Measurements from ENCODE around the gene TRIM26.
"Not testable (repeated sequence)": the region's sequence is repeated elsewhere in the genome, so short reads cannot be mapped to it uniquely, and the experiment has no call there.

TRIM26 gene

DNA sequence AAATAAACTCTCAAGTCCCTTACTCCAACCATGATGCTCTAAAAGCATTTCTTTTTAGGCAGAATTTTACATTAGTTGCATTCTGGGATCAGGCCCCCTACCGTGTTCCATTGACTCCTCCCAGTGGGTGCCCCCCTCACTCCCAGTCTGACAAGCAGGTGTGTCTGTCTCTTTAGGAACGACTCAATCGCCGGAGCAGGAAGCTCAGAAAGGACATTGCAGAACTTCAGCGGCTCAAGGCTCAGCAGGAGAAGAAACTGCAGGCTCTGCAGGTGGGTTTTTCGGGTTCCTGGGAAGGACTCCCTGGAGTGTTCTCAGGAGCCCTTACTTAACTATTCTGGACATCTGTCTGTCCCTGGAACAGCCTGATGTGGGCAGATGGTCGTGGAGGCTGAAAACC is 67.4 kb downstream of the TRIM26 start:
- H3K27me3 Mint-ChIP-seq: peaks cover 57% of the 10 kb centered on the region
- H3K4me3 Mint-ChIP-seq: no peak overlapping the region
- H3K27ac Mint-ChIP-seq: no peak overlapping the region
- no peaks in the 10 kb centered on the region for H3K4me1 Mint-ChIP-seq (ENCODE audit: low read depth)
- DNase-seq: no peak
- H3K36me3 Mint-ChIP-seq (ENCODE audit: low read depth): no peaks in the 10 kb centered on the region
- no peaks in the 10 kb centered on the region for H3K9me3 Mint-ChIP-seq

DNA sequence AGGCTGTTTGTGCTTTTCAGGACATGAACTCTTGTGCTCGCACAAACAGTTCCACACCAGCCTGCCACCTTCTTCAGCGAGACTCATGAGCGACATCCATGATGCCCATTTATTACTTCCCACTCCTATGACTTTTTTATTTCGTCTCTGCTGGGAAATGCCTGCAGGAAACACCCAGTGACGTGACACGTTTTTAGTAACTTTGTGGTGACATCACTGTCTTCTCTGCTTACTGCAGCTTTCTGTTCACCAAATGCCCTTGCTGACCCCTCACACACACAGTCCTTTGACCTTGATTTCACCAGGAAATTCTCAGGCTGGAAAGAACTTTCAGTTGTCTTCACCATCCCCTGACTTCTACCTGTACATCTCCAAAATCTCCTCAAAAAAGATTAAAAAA is 68.4 kb downstream of the TRIM26 start:
- peaks cover 60% of the 10 kb centered on the region for H3K27me3 Mint-ChIP-seq
- no peaks in the 10 kb centered on the region for H3K4me1 Mint-ChIP-seq (ENCODE audit: low read depth)
- no peaks in the 10 kb centered on the region for H3K9me3 Mint-ChIP-seq
- no peaks in the 10 kb centered on the region for H3K36me3 Mint-ChIP-seq (ENCODE audit: low read depth)
- no peak for DNase-seq
- no peak overlapping the region for H3K27ac Mint-ChIP-seq
- no peak overlapping the region for H3K4me3 Mint-ChIP-seq

DNA sequence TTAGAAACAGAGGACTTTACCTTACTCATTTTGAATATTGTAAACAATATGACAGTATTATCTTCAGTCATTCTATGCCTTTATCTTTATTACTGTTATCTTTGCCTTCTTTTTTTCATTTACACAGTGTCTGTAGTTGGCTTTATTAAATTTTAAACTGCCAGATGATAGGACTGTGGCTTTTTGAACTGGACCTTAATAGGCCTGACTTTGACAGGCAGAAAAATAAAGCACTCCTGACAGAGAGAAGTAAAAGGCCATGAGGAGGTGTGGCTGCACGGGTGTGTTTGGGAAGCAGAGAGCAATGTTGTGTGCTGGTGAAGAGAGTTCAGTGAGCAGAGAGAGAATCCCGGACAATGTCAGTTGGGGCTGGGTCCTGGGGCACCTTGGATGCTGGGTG is 69.4 kb downstream of the TRIM26 start:
- H3K27me3 Mint-ChIP-seq: peaks cover 68% of the 10 kb centered on the region
- H3K9me3 Mint-ChIP-seq: no peaks in the 10 kb centered on the region
- H3K4me3 Mint-ChIP-seq: no peak overlapping the region
- H3K27ac Mint-ChIP-seq: no peak overlapping the region
- H3K4me1 Mint-ChIP-seq (ENCODE audit: low read depth): no peaks in the 10 kb centered on the region
- DNase-seq: no peak
- H3K36me3 Mint-ChIP-seq (ENCODE audit: low read depth): no peaks in the 10 kb centered on the region

DNA sequence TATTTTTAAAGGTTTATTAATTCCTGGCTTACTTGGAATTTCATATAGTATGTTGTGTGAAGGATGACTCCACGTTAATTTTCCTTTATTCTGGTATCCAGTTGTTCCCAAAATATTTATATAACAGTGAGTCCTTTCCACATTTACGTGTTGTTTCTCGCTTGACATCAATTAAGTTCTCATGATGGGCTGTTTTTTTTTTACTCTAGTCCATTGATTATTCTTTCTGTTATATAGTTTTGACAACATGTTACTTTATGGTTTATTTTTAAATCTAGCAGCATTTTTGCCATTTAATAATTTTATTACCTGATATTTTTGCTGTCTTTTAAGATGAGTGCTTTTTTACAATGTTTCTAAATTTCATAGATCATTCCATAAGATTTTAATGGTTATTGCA is 70.5 kb downstream of the TRIM26 start:
- peaks cover 72% of the 10 kb centered on the region for H3K27me3 Mint-ChIP-seq
- H3K36me3 Mint-ChIP-seq (ENCODE audit: low read depth): no peaks in the 10 kb centered on the region
- H3K4me3 Mint-ChIP-seq: no peak overlapping the region
- no peak for DNase-seq
- no peak overlapping the region for H3K27ac Mint-ChIP-seq
- H3K4me1 Mint-ChIP-seq (ENCODE audit: low read depth): no peaks in the 10 kb centered on the region
- H3K9me3 Mint-ChIP-seq: no peaks in the 10 kb centered on the region

DNA sequence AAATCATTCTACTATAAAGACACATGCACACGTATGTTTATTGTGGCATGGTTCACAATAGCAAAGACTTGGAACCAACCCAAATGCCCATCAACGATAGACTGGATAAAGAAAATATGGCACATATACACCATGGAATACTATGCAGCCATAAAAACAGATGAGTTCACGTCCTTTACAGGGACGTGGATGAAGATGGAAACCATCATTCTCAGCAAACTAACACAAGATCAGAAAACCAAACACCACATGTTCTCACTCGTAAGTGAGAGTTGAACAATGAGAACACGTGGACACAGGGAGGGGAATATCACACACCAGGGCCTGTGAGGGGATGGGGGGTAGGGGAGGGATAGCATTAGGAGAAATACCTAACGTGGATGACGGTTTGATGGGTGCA is 73.0 kb downstream of the TRIM26 start:
- H3K27ac Mint-ChIP-seq; DNase-seq; H3K4me3 Mint-ChIP-seq; H3K36me3 Mint-ChIP-seq (ENCODE audit: low read depth); H3K9me3 Mint-ChIP-seq; H3K4me1 Mint-ChIP-seq (ENCODE audit: low read depth): not testable (repeated sequence)
- peaks cover 66% of the 10 kb centered on the region for H3K27me3 Mint-ChIP-seq

DNA sequence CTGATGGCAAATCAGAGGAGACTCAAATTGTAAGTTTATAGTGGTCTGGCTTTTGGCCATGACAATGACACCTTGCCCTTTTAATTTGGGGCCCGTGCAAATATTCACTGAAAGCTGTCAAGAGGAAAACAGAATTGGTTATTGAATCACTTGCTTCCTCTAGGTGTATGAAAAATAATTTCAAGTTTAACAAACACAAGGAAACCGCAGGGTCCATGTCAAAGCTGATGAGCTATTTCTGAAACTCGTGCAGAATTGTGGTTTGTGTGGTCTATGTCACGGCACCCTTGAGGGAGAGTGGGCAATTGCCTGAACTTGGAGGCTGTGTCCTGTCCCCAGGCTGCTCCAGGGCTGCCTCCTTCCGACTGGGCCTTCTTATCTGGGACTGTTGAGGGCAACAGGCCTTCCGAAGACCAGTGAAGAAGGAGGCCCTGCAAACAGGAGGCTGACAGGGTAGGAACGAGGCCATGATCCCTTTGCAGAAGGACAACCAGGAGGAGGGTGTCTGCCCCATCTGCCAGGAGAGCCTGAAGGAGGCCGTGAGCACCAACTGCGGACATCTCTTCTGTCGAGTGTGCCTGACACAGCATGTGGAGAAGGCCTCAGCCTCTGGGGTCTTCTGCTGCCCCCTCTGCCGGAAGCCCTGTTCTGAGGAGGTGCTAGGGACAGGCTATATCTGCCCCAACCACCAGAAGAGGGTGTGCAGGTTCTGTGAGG is 76.5 kb downstream of the TRIM26 start:
- H3K4me1 Mint-ChIP-seq (ENCODE audit: low read depth): peaks cover 8% of the 10 kb centered on the region

DNA sequence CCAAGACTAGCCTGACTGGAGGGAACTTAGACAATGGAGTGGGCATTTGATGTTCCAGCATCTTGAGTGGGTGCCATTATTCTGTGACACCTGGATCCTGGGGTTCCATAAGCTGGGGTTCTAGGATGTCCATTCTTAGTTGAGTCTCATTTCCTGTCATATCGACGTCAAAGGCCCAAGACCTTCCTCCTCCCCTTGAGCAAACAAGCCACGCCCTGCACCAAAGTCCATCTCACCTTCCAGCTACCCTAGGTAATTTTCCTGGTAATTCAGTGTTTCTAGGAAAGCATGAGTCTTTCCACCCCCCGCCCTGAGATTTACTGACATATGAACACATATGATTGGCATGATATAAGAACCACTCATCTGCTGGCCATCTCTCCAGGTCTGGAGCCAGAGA is 77.4 kb downstream of the TRIM26 start, which contains the start of gene TRIM40:
TRIM40 (plus strand) TSS at position 384 of the 400 bp plus-strand sequence. CDS start 897 bp downstream, outside the sequence.
- Mint-ChIP-seq H3K27me3 (peaks cover 64% of the 10 kb centered on the region), H3K4me1 (ENCODE audit: low read depth) (peaks cover 12% of the 10 kb centered on the region), H3K4me3 (no peak within 1 kb of the TSS), H3K9me3 (no peaks in the 10 kb centered on the region), H3K27ac (no peak within 1 kb of the TSS), H3K36me3 (ENCODE audit: low read depth) (no peaks in the 10 kb centered on the region)
- DNase-seq: no peak

More for the DNA sequence above, 76.5 kb downstream of the TRIM26 start:
- DNase-seq: no peak
- Mint-ChIP-seq H3K9me3 (no peaks in the 10 kb centered on the region), H3K4me3 (no peak overlapping the region), H3K36me3 (ENCODE audit: low read depth) (no peaks in the 10 kb centered on the region), H3K27ac (no peak overlapping the region), H3K27me3 (peaks cover 64% of the 10 kb centered on the region)

DNA sequence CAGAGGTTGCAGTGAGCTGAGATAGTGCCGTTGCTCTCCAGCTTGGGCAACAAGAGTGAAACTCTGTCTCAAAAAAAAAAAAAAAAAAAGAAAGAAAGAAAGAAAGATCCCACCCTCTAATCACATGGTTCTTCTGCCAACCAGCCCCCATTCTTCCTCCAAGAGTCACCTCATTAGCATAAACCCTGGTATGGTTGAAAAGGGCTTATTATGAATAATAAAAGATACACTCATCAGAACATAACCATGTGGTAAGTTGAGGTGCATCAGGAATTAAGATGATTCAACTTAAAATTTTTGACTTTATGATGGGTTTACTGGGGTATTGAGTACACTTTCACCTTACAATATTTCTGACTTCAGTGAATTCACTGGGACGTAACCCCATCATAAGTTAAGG is 78.1 kb downstream of the TRIM26 start:
- Mint-ChIP-seq H3K9me3 (no peaks in the 10 kb centered on the region), H3K27me3 (peaks cover 66% of the 10 kb centered on the region), H3K36me3 (ENCODE audit: low read depth) (no peaks in the 10 kb centered on the region), H3K4me3 (no peak overlapping the region), H3K4me1 (ENCODE audit: low read depth) (peaks cover 18% of the 10 kb centered on the region), H3K27ac (no peak overlapping the region)
- DNase-seq: no peak
